Hepatocyte (in vitro differentiated cells): ENCODE data around the gene GIN1. TPM values are rescaled to one million over a fixed set of nuclear protein-coding genes. Genes with fewer than 3 reads are reported as not detected.
A peak's percentile ranks its signal among the peaks of the same experiment; 100 is the strongest.

ENCODE experiments used
- DNase-seq: peaks from one replicate; pipeline ENCODE4 v3.0.0-alpha.2; 2016; ENCODE audit warnings: low spot score
- H2AFZ ChIP-seq: fragments of 200-600 bp; sonication (generic); 2 replicates; pipeline ENCODE4 v1.6.0; 2016; ENCODE audit warnings: antibody characterized with exemption, mild to moderate bottlenecking
- H3K27ac ChIP-seq: fragments of 200-600 bp; sonication (generic); 2 replicates; pipeline ENCODE4 v1.5.1; 2016; ENCODE audit warnings: mild to moderate bottlenecking
- H3K27me3 ChIP-seq: fragments of 200-600 bp; sonication (generic); 2 replicates; pipeline ENCODE4 v1.6.1; 2016
- H3K36me3 ChIP-seq: fragments of 200-600 bp; sonication (generic); replicated peaks from 2 replicates; pipeline ENCODE4 v1.5.1; 2016; ENCODE audit warnings: low read depth; ENCODE audit not compliant: insufficient read depth
- H3K4me1 ChIP-seq: fragments of 200-600 bp; sonication (generic); 2 replicates; pipeline ENCODE4 v1.5.1; 2016; ENCODE audit warnings: mild to moderate bottlenecking, moderate library complexity; ENCODE audit not compliant: insufficient read depth
- H3K4me2 ChIP-seq: fragments of 200-600 bp; sonication (generic); 2 replicates; pipeline ENCODE4 v1.6.0; 2016
- H3K4me3 ChIP-seq: fragments of 200-600 bp; sonication (generic); 2 replicates; pipeline ENCODE4 v1.5.1; 2016; ENCODE audit warnings: mild to moderate bottlenecking
- H3K79me2 ChIP-seq: fragments of 200-600 bp; sonication (generic); 2 replicates; pipeline ENCODE4 v1.6.0; 2017; ENCODE audit warnings: mild to moderate bottlenecking
- H3K9me2 ChIP-seq: fragments of 200-600 bp; sonication (generic); replicated peaks from 2 replicates; pipeline ENCODE4 v1.6.0; 2017; ENCODE audit warnings: mild to moderate bottlenecking; ENCODE audit not compliant: insufficient read depth
- H3K9me3 ChIP-seq: fragments of 200-600 bp; sonication (generic); 2 replicates; pipeline ENCODE4 v1.5.1; 2016; ENCODE audit warnings: low read depth, mild to moderate bottlenecking
- H4K20me1 ChIP-seq: fragments of 200-600 bp; sonication (generic); 2 replicates; pipeline ENCODE4 v1.6.0; 2016; ENCODE audit warnings: mild to moderate bottlenecking; ENCODE audit not compliant: insufficient read depth, poor library complexity, severe bottlenecking
- EZH2 ChIP-seq: fragments of 200-600 bp; sonication (generic); IDR thresholded peaks from 2 replicates; pipeline ENCODE4 v1.6.1; 2016; ENCODE audit warnings: antibody characterized with exemption, mild to moderate bottlenecking, borderline replicate concordance
- EZH2phosphoT487 ChIP-seq: fragments of 200-600 bp; sonication (generic); IDR thresholded peaks from one replicate; pipeline ENCODE4 v1.6.1; 2018; ENCODE audit warnings: antibody characterized with exemption, mild to moderate bottlenecking, low read depth, moderate library complexity; ENCODE audit not compliant: unreplicated experiment, severe bottlenecking
- WGBS: methylation state at CpG from one replicate; pipeline ENCODE4 v1.1.6; 2016; ENCODE audit warnings: low lambda C conversion rate; ENCODE audit errors: missing lambda C conversion rate; 5-methylcytosine and 5-hydroxymethylcytosine counted together
- polyA plus RNA-seq: library from polyadenylated mRNA; unstranded; fragments of >200 nt; fragmentation: Nextera tagmentation; extraction: Ambion mirVana; gene quantifications from 2 replicates; pipeline ENCODE4 v1.2.1, GENCODE V29; 2016
- total RNA-seq: library from RNA; depleted of rRNA; stranded (reverse); fragments of >200 nt; gene quantifications from 2 replicates; pipeline ENCODE4 v1.2.3, GENCODE V29; 2014
- TF ChIP-seq, protein P1 (sequence below): fragments of 200-600 bp; sonication (generic); IDR thresholded peaks from 2 replicates; pipeline ENCODE4 v1.5.1; 2016; ENCODE audit warnings: antibody characterized with exemption, mild to moderate bottlenecking; ENCODE audit not compliant: poor library complexity

The GIN1 gene
- total and polyA plus RNA-seq, 2 experiments from 2014 or later, result 5.5 to 7.4 TPM

- DNase-seq, result no peak
- Histone ChIP-seq H3K4me3 (no peak overlapping the region), H3K4me1 (peaks cover under 1% of the 10 kb centered on the region), H3K9me2 (no peaks in the 10 kb centered on the region), H3K27ac (no peak overlapping the region), H2AFZ (no peak overlapping the region), H3K27me3 (no peaks in the 10 kb centered on the region), H4K20me1 (no peaks in the 10 kb centered on the region), H3K9me3 (no peaks in the 10 kb centered on the region), H3K4me2 (no peak overlapping the region), H3K36me3 (no peaks in the 10 kb centered on the region), H3K79me2 (no peaks in the 10 kb centered on the region)
- 44% methylated on average over 1 of the region's 1 CpG for WGBS
- TF ChIP-seq EZH2phosphoT487 (no peak), EZH2 (no peak)
- TF ChIP-seq, protein P1, sequence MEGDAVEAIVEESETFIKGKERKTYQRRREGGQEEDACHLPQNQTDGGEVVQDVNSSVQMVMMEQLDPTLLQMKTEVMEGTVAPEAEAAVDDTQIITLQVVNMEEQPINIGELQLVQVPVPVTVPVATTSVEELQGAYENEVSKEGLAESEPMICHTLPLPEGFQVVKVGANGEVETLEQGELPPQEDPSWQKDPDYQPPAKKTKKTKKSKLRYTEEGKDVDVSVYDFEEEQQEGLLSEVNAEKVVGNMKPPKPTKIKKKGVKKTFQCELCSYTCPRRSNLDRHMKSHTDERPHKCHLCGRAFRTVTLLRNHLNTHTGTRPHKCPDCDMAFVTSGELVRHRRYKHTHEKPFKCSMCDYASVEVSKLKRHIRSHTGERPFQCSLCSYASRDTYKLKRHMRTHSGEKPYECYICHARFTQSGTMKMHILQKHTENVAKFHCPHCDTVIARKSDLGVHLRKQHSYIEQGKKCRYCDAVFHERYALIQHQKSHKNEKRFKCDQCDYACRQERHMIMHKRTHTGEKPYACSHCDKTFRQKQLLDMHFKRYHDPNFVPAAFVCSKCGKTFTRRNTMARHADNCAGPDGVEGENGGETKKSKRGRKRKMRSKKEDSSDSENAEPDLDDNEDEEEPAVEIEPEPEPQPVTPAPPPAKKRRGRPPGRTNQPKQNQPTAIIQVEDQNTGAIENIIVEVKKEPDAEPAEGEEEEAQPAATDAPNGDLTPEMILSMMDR, result no peak
Observed at GRCh38 chr5:103066326-103066725, 53.6 kb downstream of the GIN1 start.

- no peaks in the 10 kb centered on the region for H3K36me3 ChIP-seq
- H3K4me3 ChIP-seq, result no peak overlapping the region
- TF ChIP-seq EZH2 (no peak), EZH2phosphoT487 (no peak)
- TF ChIP-seq, protein P1, result no peak
- peak; percentile 10 for DNase-seq
- no peaks in the 10 kb centered on the region for H4K20me1 ChIP-seq
- H3K27me3 ChIP-seq, result no peaks in the 10 kb centered on the region
- H3K9me2 ChIP-seq, result no peaks in the 10 kb centered on the region
- H2AFZ ChIP-seq, result no peak overlapping the region
- H3K4me2 ChIP-seq, result no peak overlapping the region
- H3K9me3 ChIP-seq, result no peaks in the 10 kb centered on the region
- H3K79me2 ChIP-seq, result no peaks in the 10 kb centered on the region
- H3K27ac ChIP-seq, result peak overlapping the region; percentile 1
- H3K4me1 ChIP-seq, result peaks cover 6% of the 10 kb centered on the region
- WGBS, result 21% methylated on average over 3 of the region's 3 CpGs
Observed at GRCh38 chr5:103060424-103060954, 59.4 kb downstream of the GIN1 start.

GRCh38 chr5:103059525-103059924, 60.4 kb downstream of the GIN1 start:
- H3K4me3 ChIP-seq, result no peak overlapping the region
- no peaks in the 10 kb centered on the region for H3K9me3 ChIP-seq
- H3K4me1 ChIP-seq, result peaks cover 6% of the 10 kb centered on the region
- WGBS, result 92% methylated on average over 3 of the region's 3 CpGs
- H3K9me2 ChIP-seq, result no peaks in the 10 kb centered on the region
- no peaks in the 10 kb centered on the region for H3K27me3 ChIP-seq
- no peaks in the 10 kb centered on the region for H4K20me1 ChIP-seq
- peak overlapping the region; percentile 15 for H3K27ac ChIP-seq
- H3K36me3 ChIP-seq, result no peaks in the 10 kb centered on the region
- H2AFZ ChIP-seq, result peak overlapping the region; percentile 23
- no peak for TF ChIP-seq EZH2
- TF ChIP-seq EZH2phosphoT487, result no peak
- TF ChIP-seq, protein P1, result no peak
- no peaks in the 10 kb centered on the region for H3K79me2 ChIP-seq
- H3K4me2 ChIP-seq, result no peak overlapping the region
- DNase-seq, result no peak
